ENCODE measurements around the gene TNXB. TPM values are rescaled to one million over a fixed set of nuclear protein-coding genes. Genes with fewer than 3 reads are reported as not detected.

TNXB gene
- total and polyA plus RNA-seq, 8 donors = 15.1 to 408 (median 44.6) TPM

DNA sequence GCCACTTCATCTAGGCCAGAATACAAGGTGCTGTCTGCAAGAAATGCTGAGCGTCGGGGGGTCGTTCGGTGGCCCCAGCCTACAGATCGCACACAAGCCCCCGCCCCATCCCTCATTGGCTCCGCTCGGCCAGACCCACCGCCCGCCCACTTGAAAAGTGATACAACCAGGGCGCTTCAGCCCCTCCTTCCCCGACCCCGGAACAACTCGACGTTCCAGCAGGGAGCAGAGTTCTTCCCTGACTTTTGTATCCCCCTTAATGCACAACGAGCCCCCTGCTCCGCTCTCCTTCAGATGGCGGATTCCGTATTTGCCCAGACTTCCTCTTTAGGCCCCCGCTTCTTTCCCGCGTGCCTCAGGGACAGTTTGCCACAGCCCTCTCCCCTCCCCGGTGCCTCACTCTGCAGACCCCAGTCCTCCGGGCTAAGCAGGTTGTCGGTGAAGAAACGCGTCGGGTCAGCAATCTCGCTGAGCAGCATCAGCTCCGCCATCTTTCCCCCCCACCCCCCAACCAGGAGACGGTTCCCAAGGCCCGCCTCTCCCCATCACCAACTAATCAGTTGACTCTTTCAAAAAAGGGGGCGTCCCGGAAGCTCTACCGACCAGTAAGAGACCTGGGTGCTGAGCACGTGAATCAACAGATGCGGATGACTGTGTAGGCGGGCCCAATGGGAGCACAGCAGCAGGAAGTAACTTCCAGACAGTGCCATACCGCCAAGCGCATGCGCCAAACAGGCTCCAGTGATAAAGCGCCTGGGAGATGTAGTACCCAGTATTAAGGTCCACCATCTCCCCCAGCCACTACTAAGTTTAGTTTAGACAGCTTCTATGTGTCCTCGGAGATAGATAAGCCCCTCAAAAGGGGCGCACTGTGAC lies 18.8 kb upstream of the TNXB start, which contains the start of gene ATF6B:
Gene ATF6B (minus strand): TSS at position 530 of the 876 bp plus-strand sequence. CDS start 39 bp downstream, at position 491.
- Histone ChIP-seq H3K36me3 (peaks cover 19 to 40% (median 36%) of the 10 kb centered on the region in 4 donors), H3K27ac (peak within 1 kb of the TSS; percentile 85 to 95 (median 92)), H3K9me3 (no peaks in the 10 kb centered on the region), H3K4me1 (peaks cover 26 to 63% (median 47%) of the 10 kb centered on the region in 4 donors), H3K4me3 (peak within 1 kb of the TSS; percentile 86 to 99 (median 92)), H3K27me3 (no peaks in the 10 kb centered on the region)
- DNase-seq = peak; percentile 98 to 100
- intact Hi-C loops (cut with DNase I; ENCODE audit: low total_unique reads) = no loop called here
- TF ChIP-seq EP300 (IDR thresholded peaks at IDR 0.05) = no peak
- TF ChIP-seq POLR2AphosphoS5 (IDR thresholded peaks at IDR 0.05) = peak; percentile 52 to 81 (median 64)
- TF ChIP-seq, protein P1, sequence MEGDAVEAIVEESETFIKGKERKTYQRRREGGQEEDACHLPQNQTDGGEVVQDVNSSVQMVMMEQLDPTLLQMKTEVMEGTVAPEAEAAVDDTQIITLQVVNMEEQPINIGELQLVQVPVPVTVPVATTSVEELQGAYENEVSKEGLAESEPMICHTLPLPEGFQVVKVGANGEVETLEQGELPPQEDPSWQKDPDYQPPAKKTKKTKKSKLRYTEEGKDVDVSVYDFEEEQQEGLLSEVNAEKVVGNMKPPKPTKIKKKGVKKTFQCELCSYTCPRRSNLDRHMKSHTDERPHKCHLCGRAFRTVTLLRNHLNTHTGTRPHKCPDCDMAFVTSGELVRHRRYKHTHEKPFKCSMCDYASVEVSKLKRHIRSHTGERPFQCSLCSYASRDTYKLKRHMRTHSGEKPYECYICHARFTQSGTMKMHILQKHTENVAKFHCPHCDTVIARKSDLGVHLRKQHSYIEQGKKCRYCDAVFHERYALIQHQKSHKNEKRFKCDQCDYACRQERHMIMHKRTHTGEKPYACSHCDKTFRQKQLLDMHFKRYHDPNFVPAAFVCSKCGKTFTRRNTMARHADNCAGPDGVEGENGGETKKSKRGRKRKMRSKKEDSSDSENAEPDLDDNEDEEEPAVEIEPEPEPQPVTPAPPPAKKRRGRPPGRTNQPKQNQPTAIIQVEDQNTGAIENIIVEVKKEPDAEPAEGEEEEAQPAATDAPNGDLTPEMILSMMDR (IDR thresholded peaks at IDR 0.05) = no peak
- TF ChIP-seq POLR2A (IDR thresholded peaks at IDR 0.05) = no peak
- WGBS, 5 donors = 0% methylated on average over 25 to 44 of the region's 44 CpGs

DNA sequence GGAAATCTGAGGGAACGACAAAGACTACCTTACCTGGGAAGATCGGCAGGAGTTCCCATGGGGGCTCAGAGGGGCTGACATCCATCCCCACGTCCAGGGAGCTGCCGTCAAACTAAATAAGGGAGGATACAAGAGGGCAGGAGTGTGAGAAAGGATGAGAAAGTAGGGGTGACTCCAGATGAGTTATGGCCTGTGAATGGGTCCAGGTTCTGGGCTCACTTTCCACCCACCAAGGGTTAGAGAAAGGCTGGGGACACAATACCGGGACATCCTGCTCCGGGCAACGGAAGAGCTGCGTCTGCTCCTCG lies 18.2 kb upstream of the TNXB start:
- H3K4me3 ChIP-seq = peak overlapping the region; percentile 86 to 99 (median 92)
- peaks cover 19 to 46% (median 40%) of the 10 kb centered on the region in 4 donors for H3K36me3 ChIP-seq
- DNase-seq = no peak
- TF ChIP-seq POLR2A (IDR thresholded peaks at IDR 0.05) (no peak), EP300 (IDR thresholded peaks at IDR 0.05) (no peak), POLR2AphosphoS5 (IDR thresholded peaks at IDR 0.05) (no peak)
- TF ChIP-seq, protein P1 (IDR thresholded peaks at IDR 0.05) = no peak
- WGBS, 5 donors = 2 to 5% (median 4%) methylated on average over 9 of the region's 9 CpGs
- no peaks in the 10 kb centered on the region for H3K27me3 ChIP-seq
- no peaks in the 10 kb centered on the region for H3K9me3 ChIP-seq
- peak overlapping the region; percentile 85 to 95 (median 90) for H3K27ac ChIP-seq
- intact Hi-C loops (cut with DNase I; ENCODE audit: low total_unique reads) = no loop called here
- peaks cover 26 to 65% (median 47%) of the 10 kb centered on the region in 4 donors for H3K4me1 ChIP-seq

DNA sequence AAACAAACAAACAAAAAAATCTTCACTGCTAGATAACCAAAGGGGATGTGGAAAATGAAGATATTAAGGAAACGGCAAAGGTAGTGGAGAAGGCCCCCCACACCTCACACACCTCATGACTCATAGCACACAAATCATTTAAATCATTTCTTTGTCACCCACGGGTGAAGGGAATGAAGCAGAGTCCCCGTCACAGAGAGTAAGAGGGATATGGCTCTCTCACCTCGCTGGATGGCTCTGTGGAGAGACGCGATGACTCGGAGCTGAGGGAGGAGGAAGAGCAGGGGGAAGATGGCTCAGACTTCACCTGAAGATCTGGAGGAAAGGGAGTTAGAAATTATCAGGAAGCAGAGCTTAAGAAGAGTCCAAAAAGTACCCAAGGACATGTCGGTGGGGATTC lies 17.7 kb upstream of the TNXB start:
- Histone ChIP-seq H3K9me3 (no peaks in the 10 kb centered on the region), H3K36me3 (peaks cover 21 to 51% (median 44%) of the 10 kb centered on the region in 4 donors), H3K4me1 (peaks cover 26 to 65% (median 47%) of the 10 kb centered on the region in 4 donors), H3K4me3 (peak overlapping the region; percentile 86 to 99 (median 92)), H3K27me3 (no peaks in the 10 kb centered on the region), H3K27ac (peak overlapping the region in 3 of 5 donors; percentile 85 to 92 (median 90))
- intact Hi-C loops (cut with DNase I; ENCODE audit: low total_unique reads) = no loop called here
- 42 to 56% (median 47%) methylated on average over 8 of the region's 8 CpGs for WGBS, 5 donors
- no peak for DNase-seq
- TF ChIP-seq, protein P1 (IDR thresholded peaks at IDR 0.05) = no peak
- TF ChIP-seq POLR2AphosphoS5 (IDR thresholded peaks at IDR 0.05) (no peak), POLR2A (IDR thresholded peaks at IDR 0.05) (no peak), EP300 (IDR thresholded peaks at IDR 0.05) (no peak)

DNA sequence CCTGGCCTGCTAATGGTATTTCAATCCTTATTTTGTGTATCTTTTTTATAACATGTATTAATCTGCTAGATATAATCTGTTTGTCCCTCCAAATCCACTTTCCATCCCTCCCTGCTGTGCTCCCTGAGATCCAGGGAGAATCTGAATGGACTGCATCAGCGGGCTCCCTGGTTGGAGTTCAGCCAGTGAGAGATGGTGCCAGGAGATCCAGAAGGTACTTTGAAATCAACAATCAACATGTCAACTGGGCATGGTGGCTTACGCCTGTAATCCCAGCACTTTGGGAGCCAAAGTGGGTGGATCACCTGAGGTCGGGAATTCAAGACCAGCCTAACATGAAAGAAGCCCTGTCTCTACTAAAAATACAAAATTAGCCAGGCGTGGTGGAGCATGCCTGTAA lies 14.5 kb upstream of the TNXB start:
- WGBS, 5 donors = 69 to 89% (median 82%) methylated on average over 4 of the region's 4 CpGs
- Histone ChIP-seq H3K36me3 (peaks cover 46 to 81% (median 74%) of the 10 kb centered on the region in 4 donors), H3K9me3 (no peaks in the 10 kb centered on the region), H3K4me1 (peaks cover 26 to 66% (median 44%) of the 10 kb centered on the region in 4 donors), H3K27me3 (no peaks in the 10 kb centered on the region), H3K27ac (no peak overlapping the region), H3K4me3 (no peak overlapping the region)
- intact Hi-C loops (cut with DNase I; ENCODE audit: low total_unique reads) = no loop called here
- no peak for TF ChIP-seq POLR2A (IDR thresholded peaks at IDR 0.05)
- TF ChIP-seq EP300 (IDR thresholded peaks at IDR 0.05) = no peak
- TF ChIP-seq, protein P1 (IDR thresholded peaks at IDR 0.05) = no peak
- no peak for TF ChIP-seq POLR2AphosphoS5 (IDR thresholded peaks at IDR 0.05)
- no peak for DNase-seq
